HG03439 (cell line): ENCODE results near the gene QTRT2.

Experiments used
- ATAC-seq: cut with Tn5 transposase; IDR thresholded peaks from one replicate; pipeline ENCODE4 v1.9.1; 2021; ENCODE audit warnings: mild to moderate bottlenecking, moderate library complexity; ENCODE audit not compliant: unreplicated experiment

QTRT2 gene

DNA sequence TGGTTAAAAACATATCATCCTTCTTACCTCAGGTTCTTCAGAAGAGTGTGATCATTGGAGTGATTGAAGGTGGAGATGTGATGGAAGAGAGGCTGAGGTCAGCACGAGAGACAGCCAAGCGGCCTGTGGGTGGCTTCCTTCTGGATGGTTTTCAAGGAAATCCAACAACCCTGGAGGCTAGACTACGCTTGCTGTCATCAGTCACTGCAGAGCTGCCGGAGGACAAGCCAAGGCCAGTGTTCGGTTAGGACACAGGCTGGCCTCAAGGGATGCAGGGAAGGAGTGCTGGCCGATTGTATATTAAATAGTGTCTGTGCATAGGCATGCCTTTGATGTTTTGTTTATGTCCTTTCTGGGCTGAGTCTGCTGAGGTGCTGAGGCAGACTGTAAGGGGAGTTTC lies 20.2 kb downstream of the QTRT2 start:
- ATAC-seq, result no peak

DNA sequence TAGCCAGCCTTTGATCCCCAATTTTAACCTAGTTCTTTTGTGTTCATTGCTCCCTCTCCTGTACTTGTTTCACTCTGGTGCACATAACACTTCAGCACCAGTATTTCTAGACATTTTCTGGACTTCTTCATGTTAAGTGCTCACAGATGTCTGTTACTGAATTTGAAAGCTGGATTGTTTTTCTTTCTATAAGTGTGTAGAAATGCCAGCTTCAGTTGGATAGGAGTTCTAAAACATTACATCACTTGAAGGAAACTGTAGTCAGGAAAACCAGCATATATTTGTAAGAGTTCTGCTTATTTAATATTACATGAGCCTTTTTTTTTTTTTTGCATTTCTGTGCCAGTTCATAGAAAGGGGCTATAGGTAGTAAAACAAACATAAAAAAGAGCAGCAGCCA lies 21.6 kb downstream of the QTRT2 start:
- ATAC-seq, result no peak

DNA sequence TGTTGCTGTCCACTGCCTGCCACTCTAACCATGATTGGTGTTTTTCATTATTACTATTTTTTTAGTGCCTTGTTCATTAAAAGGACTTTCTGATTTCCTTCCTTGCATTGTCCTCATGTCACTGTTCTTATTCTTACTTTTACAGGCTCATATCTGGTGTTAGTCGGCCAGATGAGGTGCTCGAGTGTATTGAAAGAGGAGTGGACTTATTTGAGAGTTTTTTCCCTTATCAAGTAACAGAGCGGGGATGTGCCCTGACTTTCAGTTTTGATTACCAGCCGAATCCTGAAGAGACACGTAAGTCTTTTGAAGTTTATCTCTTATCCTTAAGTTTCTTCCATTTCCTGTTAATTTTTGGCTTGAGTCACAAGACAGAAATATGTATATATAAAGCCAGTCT lies 23.2 kb downstream of the QTRT2 start:
- ATAC-seq, result no peak

DNA sequence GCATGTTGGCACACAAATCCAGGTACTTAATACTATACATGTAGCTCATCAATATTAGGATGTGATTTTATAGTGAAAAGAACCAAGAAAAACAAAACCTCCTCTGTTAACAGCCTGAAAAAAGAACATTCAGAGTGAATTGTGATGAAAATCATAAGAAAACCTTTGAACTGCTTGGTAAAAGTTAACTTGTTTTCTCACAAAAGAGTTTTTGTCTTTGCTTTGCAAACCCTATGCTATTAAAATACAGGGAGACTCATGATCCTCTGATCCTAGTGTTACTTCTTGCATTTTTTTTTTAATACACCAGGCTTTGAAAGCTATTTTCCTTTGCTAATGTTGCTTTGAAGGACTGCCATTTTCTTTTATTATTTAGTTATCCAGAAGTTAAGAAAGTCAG lies 23.7 kb downstream of the QTRT2 start:
- ATAC-seq, result no peak

DNA sequence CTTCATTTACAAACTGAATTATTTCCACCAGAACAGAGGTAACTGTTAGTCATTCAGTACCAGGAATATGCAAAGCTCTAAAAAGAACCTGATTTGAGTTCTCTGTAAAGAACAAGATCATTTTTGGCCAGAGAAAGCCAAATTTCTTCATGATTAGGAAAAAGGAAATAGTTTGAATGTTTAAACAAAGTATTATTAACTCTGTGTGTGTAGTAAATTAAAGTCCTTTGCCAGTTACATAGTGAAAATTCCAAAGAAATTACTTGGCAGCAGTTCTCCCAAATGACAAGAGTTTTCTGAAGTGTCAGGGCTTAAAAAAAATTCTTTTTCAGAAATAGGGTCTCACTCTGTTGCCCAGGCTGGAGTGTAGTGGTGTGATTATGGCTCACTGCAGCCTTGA lies 24.5 kb downstream of the QTRT2 start:
- ATAC-seq, result no peak

DNA sequence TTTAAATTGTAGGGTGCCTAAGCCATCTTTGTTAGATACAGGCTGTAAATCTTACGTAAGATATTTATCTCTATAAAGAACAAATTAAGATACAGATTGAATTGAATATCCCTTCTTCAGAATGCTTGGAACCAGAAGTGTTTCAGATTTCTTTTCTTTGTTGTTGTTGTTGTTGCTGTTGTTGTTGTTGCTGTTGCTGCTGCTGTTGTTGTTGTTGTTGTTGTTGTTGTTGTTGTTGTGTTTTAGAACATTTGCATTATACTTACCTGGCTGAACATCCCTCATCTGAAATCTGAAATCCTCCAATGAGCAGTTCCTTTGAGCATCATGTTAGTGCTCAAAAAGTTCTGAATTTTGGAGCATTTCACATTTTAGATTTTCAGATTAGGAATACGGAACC lies 26.6 kb downstream of the QTRT2 start:
- ATAC-seq, result no peak

DNA sequence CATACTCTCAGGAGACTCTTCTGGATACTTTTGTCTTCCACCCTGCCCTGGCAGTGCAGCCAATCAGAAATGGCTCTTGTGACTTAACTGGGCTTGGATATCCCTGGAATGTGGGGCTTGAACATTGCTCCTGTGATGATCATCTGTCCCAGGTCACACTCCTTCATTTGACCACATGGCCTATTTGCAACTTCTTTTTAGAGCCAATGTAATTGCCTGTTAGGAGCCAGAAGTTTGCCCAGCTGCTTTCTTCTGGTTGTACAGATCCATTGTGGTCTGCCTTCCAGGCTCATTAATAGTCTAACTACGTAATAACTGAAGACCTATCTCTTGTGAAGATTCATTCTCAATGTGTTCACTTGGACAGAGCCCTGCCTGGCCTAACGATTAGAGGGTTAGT lies 29.8 kb downstream of the QTRT2 start:
- ATAC-seq, result no peak

DNA sequence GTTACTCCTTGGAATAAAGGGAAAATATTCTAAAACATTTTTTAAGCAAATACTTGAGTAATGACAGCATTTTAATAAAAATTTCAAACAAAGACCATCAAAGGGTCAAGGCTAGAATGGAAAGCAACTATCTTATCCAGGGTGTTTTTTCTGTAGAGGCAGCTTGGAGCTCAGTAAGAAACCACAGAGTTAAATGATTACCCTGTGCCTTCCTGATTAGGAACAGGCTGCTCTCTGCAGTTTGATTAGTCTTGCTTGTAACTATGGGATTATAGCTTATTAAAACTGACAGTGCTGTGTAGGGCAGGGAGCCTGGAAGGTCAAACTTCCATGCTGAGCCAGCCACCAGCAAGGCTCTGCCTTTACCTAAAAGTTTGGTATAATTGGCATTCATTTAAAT lies 33.1 kb downstream of the QTRT2 start:
- no peak for ATAC-seq

DNA sequence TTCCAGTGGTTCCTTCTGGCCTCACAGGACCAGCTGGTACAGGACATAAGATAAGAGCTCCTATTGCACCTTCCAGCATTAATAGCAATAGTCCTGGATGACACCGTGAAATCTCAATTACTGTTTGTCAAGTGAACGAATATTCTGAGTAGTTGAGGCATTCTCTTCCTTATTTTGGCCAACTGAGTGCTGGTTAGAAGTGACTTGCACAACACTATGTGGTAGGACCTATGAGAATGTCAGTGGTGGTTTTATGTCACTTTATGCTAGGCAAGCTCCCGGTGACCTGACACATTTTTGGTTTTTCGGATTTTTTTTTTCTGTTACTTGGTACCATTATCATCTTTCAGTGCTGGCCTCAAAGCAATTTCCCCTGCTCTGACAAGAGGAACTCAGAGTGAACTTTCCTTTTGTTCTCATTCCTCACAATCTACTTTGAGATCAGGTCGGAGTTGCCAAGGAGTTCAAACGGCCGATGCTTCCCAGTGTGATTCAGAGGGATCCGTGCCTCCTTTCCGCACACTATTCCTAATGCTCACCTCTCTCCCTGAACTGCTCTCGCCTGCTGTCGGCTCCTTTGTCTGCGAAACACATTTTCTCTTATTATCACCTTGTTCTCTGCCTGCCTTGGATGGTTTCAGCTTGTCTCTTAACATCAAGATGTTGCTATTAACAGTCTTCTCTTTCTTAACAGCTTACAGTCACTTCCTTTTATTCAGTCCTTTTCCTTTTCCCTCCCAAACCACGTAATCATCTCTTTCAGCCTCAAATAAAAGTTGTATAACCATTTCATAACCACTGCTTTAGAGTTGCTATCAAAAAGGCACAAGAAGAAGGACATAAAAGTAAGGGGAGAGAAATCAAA lies 35.8 kb downstream of the QTRT2 start:
- ATAC-seq, result no peak

DNA sequence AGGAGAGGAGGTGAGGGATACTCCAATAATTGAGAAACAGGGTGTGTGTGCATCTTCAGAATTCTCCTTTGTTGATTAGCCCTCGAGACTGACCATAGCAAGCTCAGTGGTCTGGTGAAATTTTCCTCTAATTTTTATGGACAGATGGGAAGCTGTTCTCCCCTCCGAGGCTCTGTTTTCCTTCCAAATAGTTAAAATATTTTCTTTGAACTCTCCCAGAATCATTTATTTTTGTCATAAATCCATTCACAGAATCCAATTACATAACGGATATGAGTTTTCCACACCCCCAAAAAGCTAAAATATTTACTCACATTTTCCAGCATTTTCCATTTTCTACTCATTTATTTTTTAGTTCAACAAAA lies 36.5 kb downstream of the QTRT2 start:
- ATAC-seq, result no peak

DNA sequence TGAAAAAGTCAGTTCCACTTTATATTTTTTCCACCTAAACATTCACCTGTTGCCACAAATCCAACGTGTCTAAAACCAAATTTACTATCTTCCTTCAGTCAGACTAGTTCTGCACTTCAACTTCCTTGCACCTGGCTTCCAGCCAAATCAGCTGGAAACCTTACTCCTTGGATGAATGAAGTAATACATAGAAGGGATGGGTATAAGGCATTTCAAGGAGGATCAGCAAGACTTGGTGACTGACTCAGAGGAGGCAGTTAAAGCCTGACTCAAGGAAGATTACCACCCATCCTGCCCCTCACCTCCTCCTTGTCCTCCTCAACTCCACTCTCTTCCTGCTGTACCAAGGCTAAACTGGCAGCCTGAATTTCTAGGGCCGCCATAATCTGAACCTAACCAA lies 37.1 kb downstream of the QTRT2 start:
- no peak for ATAC-seq

DNA sequence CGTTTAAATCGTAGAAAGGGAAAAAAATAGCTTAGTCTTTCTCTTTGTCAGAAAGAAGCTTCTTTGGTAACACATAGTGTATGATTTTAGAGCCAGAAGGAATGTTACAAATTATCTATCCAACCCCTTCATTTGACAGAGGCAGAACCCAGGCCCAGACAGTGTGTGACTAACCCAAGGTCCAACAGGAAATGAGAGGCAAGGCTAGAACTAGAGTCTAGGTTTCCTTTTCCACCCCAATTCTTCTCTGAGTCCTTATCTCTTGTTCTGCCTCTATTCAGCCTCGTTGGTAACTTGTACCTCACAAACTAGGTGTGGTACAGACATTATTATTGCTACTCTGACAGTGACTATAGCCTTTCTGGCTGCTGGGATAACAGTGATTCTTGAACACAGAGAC lies 39.3 kb downstream of the QTRT2 start:
- ATAC-seq, result no peak

DNA sequence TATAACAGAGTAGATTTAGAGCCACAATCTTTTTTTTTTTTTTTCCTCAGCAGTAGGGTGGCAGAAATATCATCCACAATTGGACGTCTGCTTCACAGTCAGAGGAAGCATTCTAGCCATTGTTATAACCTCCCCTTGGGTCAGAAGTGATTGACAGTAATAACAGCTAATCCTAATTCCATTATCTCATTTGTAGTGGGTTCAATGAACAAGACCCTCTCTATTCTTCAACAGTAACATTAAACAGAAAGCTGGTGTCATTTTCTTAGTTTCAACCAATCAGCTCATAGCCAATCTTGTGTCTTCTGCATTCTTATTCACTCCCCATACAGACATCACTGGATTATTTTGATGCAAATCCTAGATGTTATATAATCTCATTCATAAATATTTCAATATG lies 44.6 kb downstream of the QTRT2 start:
- no peak for ATAC-seq

DNA sequence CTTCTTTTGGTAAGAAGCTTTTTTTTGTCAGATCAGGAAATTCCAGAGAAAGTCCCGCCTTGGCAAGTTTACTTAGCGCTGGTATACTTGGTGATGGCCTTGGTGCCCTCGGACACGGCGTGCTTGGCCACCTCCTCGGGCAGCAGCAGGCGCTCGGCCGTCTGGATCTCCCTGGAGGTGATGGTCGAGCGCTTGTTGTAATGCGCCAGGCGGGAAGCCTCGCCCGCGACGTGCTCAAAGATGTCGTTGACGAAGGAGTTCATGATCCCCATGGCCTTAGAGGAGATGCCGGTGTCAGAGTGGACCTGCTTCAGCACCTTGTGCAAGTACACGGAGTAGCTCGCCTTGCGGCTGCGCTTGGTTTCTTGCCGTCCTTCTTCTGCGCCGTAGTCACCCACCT lies 46.6 kb downstream of the QTRT2 start:
- no peak for ATAC-seq

DNA sequence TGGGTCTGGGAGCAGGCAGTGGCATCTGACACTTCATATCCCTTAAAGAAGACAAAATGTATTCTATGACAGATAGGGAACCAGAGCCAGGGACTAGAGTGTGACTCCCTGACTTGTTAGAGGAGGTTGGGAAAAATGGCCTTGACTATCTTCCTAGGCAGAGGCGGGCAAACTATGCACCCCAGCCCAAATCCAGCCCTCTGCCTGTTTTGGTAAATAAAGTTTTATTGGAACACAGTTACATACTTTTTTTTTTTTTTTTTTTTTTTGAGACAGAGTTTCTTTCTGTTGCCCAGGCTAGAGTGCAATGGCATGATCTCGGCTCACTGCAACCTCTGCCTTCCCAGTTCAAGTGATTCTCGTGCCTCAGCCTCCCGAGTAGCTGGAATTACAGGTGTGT lies 47.3 kb downstream of the QTRT2 start:
- no peak for ATAC-seq

DNA sequence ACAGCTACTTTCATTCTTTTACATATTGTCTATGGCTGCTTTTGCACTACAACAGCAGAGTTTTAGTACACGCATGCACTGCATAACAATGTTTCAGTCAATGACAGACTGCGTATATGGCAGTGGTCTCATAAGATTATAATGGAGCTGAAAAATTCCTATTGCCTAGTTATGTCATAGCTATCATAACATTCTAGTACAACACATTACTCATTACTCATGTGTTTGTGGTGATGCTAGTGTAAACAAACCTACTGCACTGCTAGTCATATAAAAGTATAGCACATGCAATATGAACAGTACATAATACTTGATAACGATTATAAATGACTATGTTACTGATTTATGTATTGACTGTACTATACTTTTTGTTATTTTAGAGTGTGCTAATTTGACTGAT lies 47.9 kb downstream of the QTRT2 start:
- ATAC-seq, result no peak

DNA sequence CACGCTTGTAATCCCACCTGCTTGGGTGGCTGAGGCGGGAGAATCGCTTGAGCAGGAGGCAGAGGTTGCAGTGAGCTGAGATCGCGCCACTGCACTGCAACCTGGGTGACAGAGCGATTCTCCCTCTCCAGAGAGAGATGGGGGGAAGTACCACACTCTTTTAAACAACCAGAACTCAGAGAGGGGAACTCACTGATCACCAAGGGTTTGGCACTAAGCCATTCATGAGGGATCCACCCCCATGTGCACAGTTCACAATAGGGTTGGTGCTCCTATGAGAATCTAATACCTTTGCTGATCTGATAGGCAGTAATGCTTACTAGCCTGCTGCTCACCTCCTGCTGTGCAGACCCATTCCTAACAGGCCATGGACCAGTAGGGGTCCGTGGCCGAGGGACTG lies 51.6 kb downstream of the QTRT2 start:
- no peak for ATAC-seq

DNA sequence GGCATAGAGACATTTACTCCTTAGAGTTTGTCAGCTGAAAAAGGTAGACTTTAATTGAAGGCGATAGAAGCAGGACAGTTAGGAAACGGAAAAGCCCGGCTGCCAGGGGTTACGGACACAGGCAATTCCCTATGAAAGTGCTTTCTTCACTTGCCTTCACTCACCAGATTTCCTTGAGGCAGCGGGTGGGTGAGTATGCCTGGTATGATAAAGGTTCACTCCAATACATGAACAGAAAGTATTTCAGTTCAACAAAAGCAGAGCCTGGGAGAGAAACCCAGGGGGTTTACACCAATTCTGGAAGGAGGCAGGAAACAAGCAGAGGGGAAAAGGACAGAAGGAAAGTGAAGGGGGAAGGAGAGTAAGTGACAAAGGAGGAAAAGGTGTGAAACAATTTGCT lies 53.9 kb downstream of the QTRT2 start:
- ATAC-seq, result no peak

DNA sequence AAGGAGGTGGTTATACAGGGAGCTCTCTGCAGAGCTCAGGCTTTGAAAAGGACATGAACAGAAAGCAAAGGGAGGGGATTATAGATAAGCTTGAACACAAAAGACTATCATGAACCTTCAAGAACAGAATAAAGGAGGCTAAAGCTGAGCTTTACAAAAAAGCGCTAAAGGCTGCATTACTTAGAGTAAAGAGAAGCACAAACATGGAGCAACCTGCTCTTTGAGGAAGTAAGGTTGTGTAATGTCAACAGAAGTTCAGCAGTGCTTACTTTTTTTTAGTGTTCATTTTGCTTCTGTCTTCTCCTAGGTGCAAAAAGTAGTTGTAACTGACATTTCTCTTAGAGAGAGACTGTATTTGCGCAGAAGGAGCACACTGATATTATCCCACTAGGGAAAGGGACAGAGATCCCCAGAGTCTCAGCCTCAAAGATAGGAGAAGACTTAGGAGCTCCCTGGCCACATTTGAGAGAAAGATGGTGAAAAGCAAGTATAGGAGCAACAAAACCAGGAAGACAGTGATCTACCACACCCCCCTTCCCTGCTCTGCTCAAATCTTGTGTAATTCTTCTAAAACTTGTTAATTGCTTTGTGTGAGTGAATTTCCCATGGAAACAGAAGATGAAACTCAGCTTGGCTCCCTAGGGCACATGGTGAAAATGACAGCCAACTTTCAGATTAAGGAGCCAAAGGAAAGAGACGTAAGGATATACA lies 54.7 kb downstream of the QTRT2 start:
- no peak for ATAC-seq

DNA sequence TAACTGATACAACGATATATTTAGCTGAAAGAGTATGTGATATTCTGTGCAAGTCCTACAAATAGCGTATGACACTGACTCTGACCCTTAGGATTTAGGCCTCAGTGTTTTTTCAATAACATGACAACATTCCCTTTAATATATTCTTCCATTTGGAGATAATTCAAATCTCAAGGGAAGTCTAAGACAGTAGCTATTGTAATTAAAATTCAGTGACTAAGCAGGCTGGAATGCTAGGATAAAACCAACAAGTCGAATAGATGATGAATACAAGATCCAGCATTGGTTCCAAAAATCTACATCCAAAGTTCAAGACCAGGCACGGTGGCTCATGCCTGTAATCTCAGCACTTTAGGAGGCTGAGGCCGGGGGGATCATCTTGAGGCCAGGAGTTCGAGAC lies 56.2 kb downstream of the QTRT2 start:
- ATAC-seq, result no peak

DNA sequence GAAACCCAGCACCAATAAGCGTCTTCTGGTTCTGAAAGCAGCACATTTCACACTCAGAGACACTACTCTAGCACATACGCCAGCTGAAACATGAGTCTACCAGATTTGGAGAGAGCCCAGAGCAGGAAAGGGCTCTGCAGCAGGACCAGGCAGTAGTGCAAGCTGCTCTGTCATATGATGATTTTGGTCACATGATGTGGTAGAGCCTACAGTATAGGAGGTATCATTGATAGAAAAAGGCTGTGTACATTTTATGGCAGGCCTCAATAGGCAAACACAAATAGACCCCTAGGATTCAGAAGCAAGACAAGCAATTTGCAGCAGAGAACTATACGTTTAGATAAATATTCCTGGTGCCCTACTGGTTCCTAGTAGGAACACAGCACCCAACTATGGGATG lies 58.2 kb downstream of the QTRT2 start:
- ATAC-seq, result no peak

DNA sequence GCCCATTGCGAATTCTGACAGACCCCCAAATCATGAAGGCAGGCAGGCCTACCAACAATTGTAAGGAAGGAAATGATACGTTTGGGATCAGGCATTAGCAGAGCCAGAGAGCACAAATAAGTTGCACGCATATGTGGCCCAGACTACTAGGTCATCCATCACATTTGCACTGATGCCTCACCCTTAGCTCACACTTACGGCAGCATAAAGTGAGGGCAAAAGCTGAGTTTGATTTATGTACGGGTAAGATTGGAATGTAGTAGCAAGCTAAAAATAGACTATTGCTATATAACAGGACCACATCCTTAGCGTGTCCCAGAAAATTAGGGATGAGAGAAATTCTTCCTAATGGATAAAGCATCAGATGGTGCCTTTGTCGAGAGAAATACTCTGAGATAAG lies 58.6 kb downstream of the QTRT2 start:
- ATAC-seq, result no peak

DNA sequence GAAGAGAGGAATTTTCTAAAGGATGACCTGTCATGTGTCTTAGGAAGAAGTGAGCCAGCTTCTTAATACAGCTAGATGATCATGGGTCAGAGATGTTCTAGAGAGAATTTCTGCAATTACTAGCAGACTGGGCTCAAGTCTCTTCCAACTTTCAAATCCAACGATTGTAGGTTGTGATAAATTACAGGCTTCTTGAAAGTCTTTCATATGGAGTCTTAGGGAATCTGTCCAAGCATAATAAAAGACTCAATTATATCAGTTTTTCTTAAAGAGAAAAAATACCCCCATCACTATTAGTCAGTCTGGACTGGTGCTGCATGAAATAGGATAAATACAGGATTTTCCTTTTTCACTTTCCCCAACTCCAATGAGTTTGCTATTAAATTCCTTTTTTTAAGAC lies 63.2 kb downstream of the QTRT2 start:
- no peak for ATAC-seq
